DND-41 (cell line): ENCODE measurements around the gene CLDN14.

ENCODE experiments used
- ATAC-seq: fragments of 200-7000 bp; cut with Tn5 transposase; 3 replicates; pipeline ENCODE4 v1.9.1; 2021; ENCODE audit warnings: low read depth; ENCODE audit not compliant: insufficient read depth
- DNase-seq: peaks from one replicate; pipeline ENCODE4 v3.0.0-alpha.2; 2020
- H2AFZ ChIP-seq: 2 replicates; pipeline ENCODE4 v1.6.0; 2012; ENCODE audit warnings: low read depth, low read length
- H3K27ac ChIP-seq: 2 replicates; pipeline ENCODE4 v1.5.1; 2012; ENCODE audit warnings: low read length, inconsistent platforms
- H3K27me3 ChIP-seq: fragments of 200-600 bp; sonication (generic); 2 replicates; pipeline ENCODE4 v1.6.0; 2012; ENCODE audit warnings: low read length, mild to moderate bottlenecking, inconsistent platforms; ENCODE audit not compliant: insufficient read depth, poor library complexity
- H3K36me3 ChIP-seq: 2 replicates; pipeline ENCODE4 v1.5.1; 2012; ENCODE audit warnings: low read length, inconsistent platforms; ENCODE audit not compliant: insufficient read depth
- H3K4me1 ChIP-seq: 2 replicates; pipeline ENCODE4 v1.5.1; 2012; ENCODE audit warnings: mild to moderate bottlenecking, low read length; ENCODE audit not compliant: insufficient read depth
- H3K4me2 ChIP-seq: 2 replicates; pipeline ENCODE4 v1.6.0; 2012; ENCODE audit warnings: mild to moderate bottlenecking, moderate library complexity, low read length, inconsistent platforms; ENCODE audit not compliant: insufficient read depth
- H3K4me3 ChIP-seq, 2 experiments: fragments of 200-600 bp in 1 of 2; shearing (Covaris generic) in 1 of 2; 2 replicates each; pipeline ENCODE4 v1.5.1; 2012 to 2016; ENCODE audit warnings: inconsistent platforms in 2 of 2, low read length in 2 of 2, mild to moderate bottlenecking in 2 of 2, low read depth in 1 of 2, moderate library complexity in 1 of 2
- H3K79me2 ChIP-seq: 2 replicates; pipeline ENCODE4 v1.6.0; 2012; ENCODE audit warnings: low read length, inconsistent platforms; ENCODE audit not compliant: insufficient read depth
- H3K9ac ChIP-seq: 2 replicates; pipeline ENCODE4 v1.6.0; 2012; ENCODE audit warnings: low read depth, mild to moderate bottlenecking, inconsistent platforms, low read length, moderate library complexity
- H3K9me3 ChIP-seq: 2 replicates; pipeline ENCODE4 v1.5.1; 2012; ENCODE audit warnings: low read length, moderate library complexity, mild to moderate bottlenecking, inconsistent platforms; ENCODE audit not compliant: insufficient read depth, severe bottlenecking
- H4K20me1 ChIP-seq: 2 replicates; pipeline ENCODE4 v1.6.0; 2012; ENCODE audit warnings: low read length; ENCODE audit not compliant: insufficient read depth
- CTCF ChIP-seq: IDR thresholded peaks from 2 replicates; pipeline ENCODE4 v1.5.1; 2012; ENCODE audit warnings: borderline replicate concordance, low read length, moderate library complexity, mild to moderate bottlenecking; ENCODE audit not compliant: poor library complexity, severe bottlenecking; ENCODE audit errors: extremely low read depth
- EZH2 ChIP-seq: IDR thresholded peaks from 3 replicates; pipeline ENCODE4 v1.6.1; 2012; ENCODE audit warnings: borderline replicate concordance, low read depth, mild to moderate bottlenecking, moderate library complexity, low read length, inconsistent platforms; ENCODE audit not compliant: severe bottlenecking

CLDN14 gene

DNA sequence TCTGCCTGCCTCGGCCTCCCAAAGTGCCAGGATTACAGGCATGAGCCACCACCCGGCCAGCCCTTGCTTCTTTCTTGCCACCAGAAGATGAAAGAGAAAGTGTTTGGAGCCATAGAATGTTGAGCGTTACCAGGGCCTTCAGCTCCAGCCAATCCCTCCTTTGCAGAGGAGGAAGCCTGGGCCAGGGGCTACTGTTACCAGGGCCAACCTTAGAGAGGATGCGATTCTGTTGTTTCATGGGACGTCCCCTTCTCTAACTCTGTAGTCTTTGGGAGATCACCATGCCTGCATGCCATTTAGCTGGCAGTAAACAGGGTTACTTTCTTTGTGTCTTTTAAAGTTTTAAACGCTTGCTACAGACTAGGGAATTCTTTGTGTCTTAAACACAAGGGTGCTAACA is 45.8 kb downstream of the CLDN14 start:
- Histone ChIP-seq H3K4me2 (no peak overlapping the region), H3K4me1 (no peaks in the 10 kb centered on the region), H3K79me2 (no peaks in the 10 kb centered on the region), H3K36me3 (no peaks in the 10 kb centered on the region), H3K27me3 (no peaks in the 10 kb centered on the region), H3K27ac (no peak overlapping the region), H3K9me3 (no peaks in the 10 kb centered on the region), H3K9ac (no peak overlapping the region), H4K20me1 (no peaks in the 10 kb centered on the region), H2AFZ (no peak overlapping the region), H3K4me3 (no peak overlapping the region)
- TF ChIP-seq CTCF: no peak
- no peak for TF ChIP-seq EZH2
- DNase-seq: no peak
- no peak for ATAC-seq

DNA sequence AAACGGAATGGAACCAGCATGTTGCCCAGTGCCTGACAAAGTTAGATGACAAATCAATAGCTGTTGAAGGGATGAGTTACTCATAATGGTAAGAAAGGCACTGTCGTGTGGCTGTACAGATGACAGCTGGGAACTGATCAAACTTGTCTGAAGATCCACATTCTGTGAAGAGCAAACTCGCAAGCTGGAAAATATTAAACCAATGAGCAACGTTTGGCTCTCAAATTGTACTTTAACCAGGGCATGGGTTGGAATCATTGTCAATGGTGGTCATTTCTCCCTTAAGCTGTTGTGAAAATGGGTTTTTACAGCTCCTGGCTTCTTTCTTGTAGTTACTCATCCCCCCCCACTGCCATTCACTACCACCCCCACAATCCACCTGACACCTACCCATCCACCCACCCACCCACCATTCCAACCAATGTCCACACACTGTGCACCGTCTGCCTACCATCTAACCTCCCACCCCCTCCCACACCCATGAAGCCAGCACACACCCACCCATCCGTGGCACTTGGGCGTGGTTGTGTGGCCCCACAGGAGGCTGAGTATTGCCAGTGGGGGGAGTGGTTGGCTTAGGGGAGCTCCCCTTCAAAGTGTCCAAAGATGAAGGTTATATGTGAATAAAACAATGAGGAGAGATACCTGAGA is 46.7 kb downstream of the CLDN14 start:
- Histone ChIP-seq H3K9me3 (no peaks in the 10 kb centered on the region), H3K27ac (no peak overlapping the region), H3K4me2 (no peak overlapping the region), H3K9ac (no peak overlapping the region), H3K4me1 (no peaks in the 10 kb centered on the region), H2AFZ (no peak overlapping the region), H3K79me2 (no peaks in the 10 kb centered on the region), H3K27me3 (no peaks in the 10 kb centered on the region), H3K4me3 (no peak overlapping the region), H4K20me1 (no peaks in the 10 kb centered on the region), H3K36me3 (no peaks in the 10 kb centered on the region)
- DNase-seq (no peak), ATAC-seq (no peak)
- TF ChIP-seq CTCF (no peak), EZH2 (no peak)

- Histone ChIP-seq H3K27me3 (no peaks in the 10 kb centered on the region), H3K79me2 (no peaks in the 10 kb centered on the region), H3K9ac (no peak overlapping the region), H3K9me3 (no peaks in the 10 kb centered on the region), H3K4me2 (no peak overlapping the region), H3K27ac (no peak overlapping the region), H4K20me1 (no peaks in the 10 kb centered on the region), H2AFZ (no peak overlapping the region), H3K4me3 (no peak overlapping the region), H3K36me3 (no peaks in the 10 kb centered on the region), H3K4me1 (no peaks in the 10 kb centered on the region)
- TF ChIP-seq CTCF: no peak
- TF ChIP-seq EZH2: no peak
- no peak for DNase-seq
- ATAC-seq: no peak
These were observed 48.7 kb downstream of the CLDN14 start for GRCh38 chr21:36431252-36431651.

DNA sequence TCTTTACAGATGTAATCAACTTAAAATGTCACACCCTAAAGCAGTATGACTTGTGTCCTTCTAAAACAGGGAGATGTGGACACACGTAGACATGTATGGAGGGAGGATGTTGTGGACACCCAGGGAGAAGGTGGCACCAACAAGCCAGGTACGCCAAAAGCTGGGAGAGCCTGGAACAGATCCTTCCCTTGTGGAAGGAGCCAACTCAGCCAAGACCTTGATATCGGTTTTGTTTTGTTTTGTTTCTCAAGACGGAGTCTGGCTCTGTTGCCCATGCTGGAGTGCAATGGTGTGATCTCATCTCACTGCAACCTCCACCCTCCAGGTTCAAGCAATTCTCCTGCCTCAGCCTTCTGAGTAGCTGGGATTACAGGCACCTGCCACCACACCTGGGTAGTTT is 49.1 kb downstream of the CLDN14 start:
- no peaks in the 10 kb centered on the region for H3K36me3 ChIP-seq
- no peaks in the 10 kb centered on the region for H3K9me3 ChIP-seq
- no peaks in the 10 kb centered on the region for H3K4me1 ChIP-seq
- H4K20me1 ChIP-seq: no peaks in the 10 kb centered on the region
- no peaks in the 10 kb centered on the region for H3K79me2 ChIP-seq
- H3K27me3 ChIP-seq: no peaks in the 10 kb centered on the region
- ATAC-seq (no peak), DNase-seq (no peak)
- H3K27ac ChIP-seq: no peak overlapping the region
- no peak overlapping the region for H3K4me2 ChIP-seq
- H3K9ac ChIP-seq: no peak overlapping the region
- TF ChIP-seq CTCF: no peak
- TF ChIP-seq EZH2: no peak
- no peak overlapping the region for H2AFZ ChIP-seq
- H3K4me3 ChIP-seq: no peak overlapping the region
